K562 (cell line): ENCODE results near the gene FUBP3. TPM values are rescaled to one million over a fixed set of nuclear protein-coding genes. Genes with fewer than 3 reads are reported as not detected.
A peak's percentile ranks its signal among the peaks of the same experiment; 100 is the strongest.

Experiments used
- ATAC-seq: fragments of 200-7000 bp; cut with Tn5 transposase; 3 replicates; pipeline ENCODE4 v1.9.1; 2020; ENCODE audit warnings: moderate library complexity
- BruUV-seq: library from RNA; stranded (reverse); fragments of 400-500 nt; replicated peaks from 2 replicates; lab custom pipeline; 2021; lab: Mats Ljungman, UMichigan
- CTCF ChIA-PET: fragments of 300-600 bp; formaldehyde crosslinking; extraction: SDS; loops from one replicate; lab custom pipeline; 2021; ENCODE audit warnings: low intra/inter-chr PET ratio; lab: Yijun Ruan, JAX
- POLR2A ChIA-PET: fragments of 300-600, 350-650 bp; sonication (Branson Sonifier 250); formaldehyde crosslinking; extraction: SDS; loops from one replicate; lab custom pipeline; 2021; ENCODE audit warnings: antibody characterized with exemption, inconsistent platforms; lab: Yijun Ruan, JAX
- DNase-seq, 4 experiments: peaks; one replicate each; pipeline versions ENCODE4 v3.0.0 to v3.0.0-alpha.2; 2011 to 2018; ENCODE audit warnings: low spot score in 3 of 4, mixed read lengths in 3 of 4; ENCODE audit errors: extremely low read depth in 1 of 4
- FAIRE-seq: peaks from 2 replicates; lab custom pipeline; 2011; peaks lifted over from hg19 to GRCh38; lab: Jason Lieb, UNC
- H2AFZ ChIP-seq: 2 replicates; pipeline ENCODE4 v1.6.0; 2011; ENCODE audit warnings: low read depth, low read length, control low read depth, inconsistent platforms
- H3K27ac ChIP-seq: fragments of 200-600 bp; 3 replicates; pipeline ENCODE4 v1.8.0; 2011; ENCODE audit warnings: low read depth, mild to moderate bottlenecking, control low read depth, inconsistent platforms, low read length, moderate library complexity, mixed read lengths; ENCODE audit errors: extremely low read depth
- H3K27me3 ChIP-seq, 2 experiments: fragments of 300-600 bp in 1 of 2; 2 replicates in 1 of 2; 3 replicates in 1 of 2; pipeline versions ENCODE4 v1.6.0 to v1.8.0; 2011; ENCODE audit warnings: inconsistent platforms in 2 of 2, low read length in 2 of 2, mild to moderate bottlenecking in 1 of 2, mixed read lengths in 1 of 2, moderate library complexity in 1 of 2; ENCODE audit not compliant: control insufficient read depth in 2 of 2, insufficient read depth in 2 of 2
- H3K36me3 ChIP-seq: fragments of 300-600 bp; 3 replicates; pipeline ENCODE4 v1.8.0; 2011; ENCODE audit warnings: mild to moderate bottlenecking, low read length, inconsistent platforms; ENCODE audit not compliant: control insufficient read depth, insufficient read depth
- H3K4me1 ChIP-seq, 2 experiments: fragments of 200-600 bp in 1 of 2; replicated peaks in 1 of 2; 2 replicates in 1 of 2; 3 replicates in 1 of 2; pipeline versions ENCODE4 v1.5.1 to v1.8.0; 2011; ENCODE audit warnings: inconsistent platforms in 2 of 2, low read length in 2 of 2, mild to moderate bottlenecking in 1 of 2, mixed read lengths in 1 of 2, moderate library complexity in 1 of 2; ENCODE audit not compliant: control insufficient read depth in 2 of 2, insufficient read depth in 2 of 2
- H3K4me2 ChIP-seq: 2 replicates; pipeline ENCODE4 v1.6.1; 2011; ENCODE audit warnings: low read length, control low read depth, inconsistent platforms, mixed read lengths; ENCODE audit not compliant: insufficient read depth
- H3K4me3 ChIP-seq: fragments of 200-600 bp; sonication (generic), shearing (Covaris generic); 2 replicates; pipeline ENCODE4 v1.5.1; 2016; ENCODE audit warnings: control low read depth, inconsistent platforms
- H3K79me2 ChIP-seq: fragments of 200-600 bp; 3 replicates; pipeline ENCODE4 v1.8.0; 2011; ENCODE audit warnings: low read length, inconsistent platforms; ENCODE audit not compliant: control insufficient read depth, insufficient read depth
- H3K9ac ChIP-seq, 2 experiments: 2 replicates each; pipeline versions ENCODE4 v1.6.0 to v1.6.1; 2011; ENCODE audit warnings: low read depth in 2 of 2, low read length in 2 of 2, control low read depth in 1 of 2, inconsistent platforms in 1 of 2, mild to moderate bottlenecking in 1 of 2, mixed read lengths in 1 of 2; ENCODE audit not compliant: insufficient read depth in 1 of 2
- H3K9me1 ChIP-seq: one replicate; pipeline ENCODE4 v1.6.0; 2011; ENCODE audit warnings: inconsistent platforms, mild to moderate bottlenecking, low read length, moderate library complexity; ENCODE audit not compliant: control insufficient read depth, insufficient read depth
- H3K9me3 ChIP-seq: replicated peaks from 2 replicates; pipeline ENCODE4 v1.5.1; 2011; ENCODE audit warnings: low read depth, low read length, inconsistent platforms; ENCODE audit not compliant: control insufficient read depth, insufficient read depth
- H4K20me1 ChIP-seq: replicated peaks from 2 replicates; pipeline ENCODE4 v1.6.1; 2011; ENCODE audit warnings: low read length, inconsistent platforms, mixed read lengths; ENCODE audit not compliant: control insufficient read depth, insufficient read depth
- BRD9 ChIP-seq: fragments of 450-650 bp; IDR thresholded peaks from 2 replicates; pipeline ENCODE4 v1.6.1; 2018; ENCODE audit warnings: low read depth; ENCODE audit not compliant: partially characterized antibody
- CBFA2T2 ChIP-seq: fragments of 450-650 bp; conservative IDR thresholded peaks from 2 replicates; pipeline ENCODE4 v1.6.1; 2017; ENCODE audit warnings: mild to moderate bottlenecking
- E2F3 ChIP-seq: fragments of 250-450 bp; sonication (Bioruptor Pico); IDR thresholded peaks from 2 replicates; pipeline ENCODE4 v1.4.0; 2020; ENCODE audit warnings: mild to moderate bottlenecking
- EHMT2 ChIP-seq: fragments of 450-650 bp; IDR thresholded peaks from 2 replicates; pipeline ENCODE4 v1.6.1; 2018; ENCODE audit warnings: antibody characterized with exemption
- GATAD2A ChIP-seq: fragments of 450-650 bp; IDR thresholded peaks from 2 replicates; pipeline ENCODE4 v1.6.1; 2017
- HNRNPK ChIP-seq: fragments of 200-400 bp; formaldehyde crosslinking; IDR thresholded peaks from one replicate; pipeline ENCODE4 v1.6.1; 2018; ENCODE audit warnings: mild to moderate bottlenecking, low read depth, low read length; ENCODE audit not compliant: poor library complexity, severe bottlenecking
- POLR2A ChIP-seq: fragments of 450-650 bp; conservative IDR thresholded peaks from 2 replicates; pipeline ENCODE4 v1.6.1; 2016
- SMARCA5 ChIP-seq: fragments of 450-650 bp; IDR thresholded peaks from 2 replicates; pipeline ENCODE4 v1.6.1; 2016
- SMARCE1 ChIP-seq: fragments of 450-650 bp; IDR thresholded peaks from 2 replicates; pipeline ENCODE4 v1.7.1; 2016; ENCODE audit warnings: mild to moderate bottlenecking
- TBP ChIP-seq: optimal IDR thresholded peaks from 2 replicates; pipeline ENCODE3; 2011; ENCODE audit warnings: low read depth, low read length, improper control_type of control experiment
- WHSC1 ChIP-seq: IDR thresholded peaks from one replicate; pipeline ENCODE4 v1.6.1; 2012; ENCODE audit warnings: low read length, control low read depth, inconsistent platforms
- ZNF24 ChIP-seq: fragments of 450-650 bp; IDR thresholded peaks from 2 replicates; pipeline ENCODE4 v1.6.1; 2016
- ZNF263 ChIP-seq: sonication (generic); formaldehyde crosslinking; IDR thresholded peaks from 2 replicates; pipeline ENCODE4 v1.8.0; 2022; ENCODE audit warnings: mild to moderate bottlenecking, missing genetic modification reagents, borderline replicate concordance
- ZNF644 ChIP-seq: fragments of 200-800 bp; sonication (Bioruptor generic); IDR thresholded peaks from 2 replicates; pipeline ENCODE4 v1.6.1; 2016; ENCODE audit warnings: low read depth, missing genetic modification characterization, missing compliant biosample characterization
- WGBS: fragments of 100-300 bp; shearing (Covaris generic); methylation state at CpG from one replicate; pipeline ENCODE4 v1.1.6; 2016; ENCODE audit warnings: low coverage, mixed read lengths; ENCODE audit not compliant: insufficient coverage; ENCODE audit errors: missing lambda C conversion rate; 5-methylcytosine and 5-hydroxymethylcytosine counted together
- in situ Hi-C: fragments of 300-500 bp; cut with MboI; formaldehyde crosslinking; loops from 4 replicates; pipeline ENCODE4 v1.15.0; 2018; ENCODE audit warnings: inconsistent platforms, mixed read lengths
- intact Hi-C: fragments of 100-400 bp; cut with micrococcal nuclease; formaldehyde crosslinking; loops from 2 replicates; pipeline ENCODE4 v1.14.2; 2022
- polyA plus RNA-seq, 8 experiments: library from polyadenylated mRNA; depleted of rRNA in 4 of 8; stranded (reverse) in 5 of 8; unstranded in 3 of 8; fragments of >200 nt; fragmentation: Nextera tagmentation in 2 of 8; fragmentation: Illumina TruSeq in 1 of 8; extraction: Ambion mirVana in 2 of 8; extraction: Trizol in 1 of 8; gene quantifications; 2 replicates each; pipeline versions ENCODE4 v1.2.1 to v1.2.3, GENCODE V29; 2011 to 2014; ENCODE audit warnings: inconsistent platforms in 1 of 8, missing spikeins in 1 of 8
- total RNA-seq, 7 experiments: library from RNA; depleted of rRNA in 6 of 7; stranded (reverse); fragments of >200 nt in 6 of 7; fragmentation: Illumina TruSeq in 2 of 7; extraction: Trizol in 2 of 7; gene quantifications; 2 replicates each; pipeline versions ENCODE4 v1.2.1 to v1.2.3, GENCODE V29; 2011 to 2021; ENCODE audit warnings: low replicate concordance in 1 of 7
- TF ChIP-seq, protein P1 (sequence below): fragments of 250-450 bp; sonication (Bioruptor Pico); IDR thresholded peaks from 2 replicates; pipeline ENCODE4 v1.5.0; 2020; ENCODE audit warnings: mild to moderate bottlenecking, borderline replicate concordance
- TF ChIP-seq, protein P2 (sequence below), 2 experiments: IDR thresholded peaks; 2 replicates each; pipeline ENCODE4 v1.6.1; 2012; ENCODE audit warnings: improper control_type of control experiment in 2 of 2, low read depth in 2 of 2, low read length in 2 of 2, borderline replicate concordance in 1 of 2
- TF ChIP-seq, protein P3 (sequence below), 2 experiments: fragments of 150-350 bp in 1 of 2; IDR thresholded peaks; 2 replicates each; pipeline ENCODE4 v1.6.1; 2012 to 2016; ENCODE audit warnings: low read depth in 2 of 2, low read length in 2 of 2, mild to moderate bottlenecking in 1 of 2, moderate library complexity in 1 of 2

Gene FUBP3
- total and polyA plus RNA-seq, 9 of the 15 experiments (the other 6 are each of a cell fraction or from before 2014, with no cell fraction given) = 3.0 to 64.0 (median 48.1) TPM

DNA sequence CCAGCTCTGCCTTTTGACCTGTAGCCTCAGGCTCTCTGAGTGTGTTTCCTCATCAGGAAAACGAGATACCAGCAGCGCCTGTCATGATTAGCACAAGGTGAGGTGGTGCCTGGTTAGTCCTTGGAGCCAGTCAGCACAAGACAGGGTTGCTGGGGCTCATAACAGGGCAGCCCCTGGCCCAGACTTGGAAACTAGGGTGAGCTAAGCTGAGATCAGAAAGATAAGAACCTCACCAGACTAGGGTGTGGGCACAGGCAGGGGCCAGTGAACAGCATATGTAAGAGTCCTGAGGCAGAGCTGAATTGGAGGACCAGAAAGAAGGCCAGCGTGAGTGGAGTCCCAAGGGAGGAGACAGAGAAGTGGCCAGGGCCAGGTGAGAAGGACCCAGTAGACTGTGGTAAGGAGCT is 42.7 kb upstream of the FUBP3 start:
- Histone ChIP-seq H3K9ac (peak overlapping the region; percentile 55 to 89; a peak in 3 of 4 replicates), H4K20me1 (no peaks in the 10 kb centered on the region), H3K27ac (peak overlapping the region; percentile 71), H3K4me1 (peaks cover 43 to 67% of the 10 kb centered on the region in 2 experiments), H3K79me2 (no peaks in the 10 kb centered on the region), H2AFZ (peak overlapping the region; percentile 84; the same call in 1 of the 2 replicates), H3K4me2 (peak overlapping the region; percentile 88), H3K9me3 (no peaks in the 10 kb centered on the region), H3K36me3 (no peaks in the 10 kb centered on the region), H3K9me1 (no peaks in the 10 kb centered on the region), H3K27me3 (no peaks in the 10 kb centered on the region), H3K4me3 (peak overlapping the region; percentile 33; the same call in 1 of the 2 replicates)
- FAIRE-seq (peak; percentile 44), DNase-seq (peak; percentile 36 to 68 (median 62)), ATAC-seq (peak; percentile 44)
- ChIA-PET CTCF (no interaction called here), POLR2A (interaction anchor here (0.9 to 2.3 kb wide), 7 partner anchors 8 to 101 kb away, joined by 3 to 11 read pairs (median 3); no protein-coding TSS in a partner anchor)
- in situ Hi-C loops (no loop called here), intact Hi-C loops (loop anchor here (5.0 kb wide), 1 partner anchor 41 kb away; the partner anchor contains the start of gene FUBP3)
- whole genome bisulfite sequencing = 11% methylated on average over 3 of the region's 3 CpGs
- BruUV-seq = no TSS peak
- TF ChIP-seq EHMT2 (peak; percentile 23; the same call in 1 of the 2 replicates), GATAD2A (0 out of 2 replicates have a peak, but pooled peaks have one; percentile 13), HNRNPK (no peak), SMARCA5 (peak; percentile 53; the same call in 1 of the 2 replicates), ZNF263 (CRISPR knock-in tag) (0 out of 2 replicates have a peak, but pooled peaks have one; percentile 12), WHSC1 (no peak), ZNF24 (no peak), POLR2A (no peak), CBFA2T2 (no peak), SMARCE1 (no peak), ZNF644 (tag) (no peak), E2F3 (no peak), BRD9 (no peak), TBP (peak; percentile 20)
- TF ChIP-seq, protein P1, sequence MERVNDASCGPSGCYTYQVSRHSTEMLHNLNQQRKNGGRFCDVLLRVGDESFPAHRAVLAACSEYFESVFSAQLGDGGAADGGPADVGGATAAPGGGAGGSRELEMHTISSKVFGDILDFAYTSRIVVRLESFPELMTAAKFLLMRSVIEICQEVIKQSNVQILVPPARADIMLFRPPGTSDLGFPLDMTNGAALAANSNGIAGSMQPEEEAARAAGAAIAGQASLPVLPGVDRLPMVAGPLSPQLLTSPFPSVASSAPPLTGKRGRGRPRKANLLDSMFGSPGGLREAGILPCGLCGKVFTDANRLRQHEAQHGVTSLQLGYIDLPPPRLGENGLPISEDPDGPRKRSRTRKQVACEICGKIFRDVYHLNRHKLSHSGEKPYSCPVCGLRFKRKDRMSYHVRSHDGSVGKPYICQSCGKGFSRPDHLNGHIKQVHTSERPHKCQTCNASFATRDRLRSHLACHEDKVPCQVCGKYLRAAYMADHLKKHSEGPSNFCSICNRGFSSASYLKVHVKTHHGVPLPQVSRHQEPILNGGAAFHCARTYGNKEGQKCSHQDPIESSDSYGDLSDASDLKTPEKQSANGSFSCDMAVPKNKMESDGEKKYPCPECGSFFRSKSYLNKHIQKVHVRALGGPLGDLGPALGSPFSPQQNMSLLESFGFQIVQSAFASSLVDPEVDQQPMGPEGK (CRISPR knock-in tag) = no peak
- TF ChIP-seq, protein P2, sequence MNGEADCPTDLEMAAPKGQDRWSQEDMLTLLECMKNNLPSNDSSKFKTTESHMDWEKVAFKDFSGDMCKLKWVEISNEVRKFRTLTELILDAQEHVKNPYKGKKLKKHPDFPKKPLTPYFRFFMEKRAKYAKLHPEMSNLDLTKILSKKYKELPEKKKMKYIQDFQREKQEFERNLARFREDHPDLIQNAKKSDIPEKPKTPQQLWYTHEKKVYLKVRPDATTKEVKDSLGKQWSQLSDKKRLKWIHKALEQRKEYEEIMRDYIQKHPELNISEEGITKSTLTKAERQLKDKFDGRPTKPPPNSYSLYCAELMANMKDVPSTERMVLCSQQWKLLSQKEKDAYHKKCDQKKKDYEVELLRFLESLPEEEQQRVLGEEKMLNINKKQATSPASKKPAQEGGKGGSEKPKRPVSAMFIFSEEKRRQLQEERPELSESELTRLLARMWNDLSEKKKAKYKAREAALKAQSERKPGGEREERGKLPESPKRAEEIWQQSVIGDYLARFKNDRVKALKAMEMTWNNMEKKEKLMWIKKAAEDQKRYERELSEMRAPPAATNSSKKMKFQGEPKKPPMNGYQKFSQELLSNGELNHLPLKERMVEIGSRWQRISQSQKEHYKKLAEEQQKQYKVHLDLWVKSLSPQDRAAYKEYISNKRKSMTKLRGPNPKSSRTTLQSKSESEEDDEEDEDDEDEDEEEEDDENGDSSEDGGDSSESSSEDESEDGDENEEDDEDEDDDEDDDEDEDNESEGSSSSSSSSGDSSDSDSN (IDR thresholded peaks at IDR 0.05; ENCODE audit: borderline replicate concordance in 1 of 2, low read depth in 2 of 2, low read length in 2 of 2) = 0 out of 4 replicates have a peak, but pooled peaks of 1 of the 2 experiments have one; percentile 15
- TF ChIP-seq, protein P3, sequence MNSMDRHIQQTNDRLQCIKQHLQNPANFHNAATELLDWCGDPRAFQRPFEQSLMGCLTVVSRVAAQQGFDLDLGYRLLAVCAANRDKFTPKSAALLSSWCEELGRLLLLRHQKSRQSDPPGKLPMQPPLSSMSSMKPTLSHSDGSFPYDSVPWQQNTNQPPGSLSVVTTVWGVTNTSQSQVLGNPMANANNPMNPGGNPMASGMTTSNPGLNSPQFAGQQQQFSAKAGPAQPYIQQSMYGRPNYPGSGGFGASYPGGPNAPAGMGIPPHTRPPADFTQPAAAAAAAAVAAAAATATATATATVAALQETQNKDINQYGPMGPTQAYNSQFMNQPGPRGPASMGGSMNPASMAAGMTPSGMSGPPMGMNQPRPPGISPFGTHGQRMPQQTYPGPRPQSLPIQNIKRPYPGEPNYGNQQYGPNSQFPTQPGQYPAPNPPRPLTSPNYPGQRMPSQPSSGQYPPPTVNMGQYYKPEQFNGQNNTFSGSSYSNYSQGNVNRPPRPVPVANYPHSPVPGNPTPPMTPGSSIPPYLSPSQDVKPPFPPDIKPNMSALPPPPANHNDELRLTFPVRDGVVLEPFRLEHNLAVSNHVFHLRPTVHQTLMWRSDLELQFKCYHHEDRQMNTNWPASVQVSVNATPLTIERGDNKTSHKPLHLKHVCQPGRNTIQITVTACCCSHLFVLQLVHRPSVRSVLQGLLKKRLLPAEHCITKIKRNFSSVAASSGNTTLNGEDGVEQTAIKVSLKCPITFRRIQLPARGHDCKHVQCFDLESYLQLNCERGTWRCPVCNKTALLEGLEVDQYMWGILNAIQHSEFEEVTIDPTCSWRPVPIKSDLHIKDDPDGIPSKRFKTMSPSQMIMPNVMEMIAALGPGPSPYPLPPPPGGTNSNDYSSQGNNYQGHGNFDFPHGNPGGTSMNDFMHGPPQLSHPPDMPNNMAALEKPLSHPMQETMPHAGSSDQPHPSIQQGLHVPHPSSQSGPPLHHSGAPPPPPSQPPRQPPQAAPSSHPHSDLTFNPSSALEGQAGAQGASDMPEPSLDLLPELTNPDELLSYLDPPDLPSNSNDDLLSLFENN (IDR thresholded peaks at IDR 0.05; ENCODE audit: low read depth in 2 of 2, low read length in 2 of 2) = no peak
